GM21447 (cell line): ENCODE data around the gene ALMS1.
"Not testable (repeated sequence)": the region's sequence is repeated elsewhere in the genome, so short reads cannot be mapped to it uniquely, and the experiment has no call there.

Source experiments
- ATAC-seq: cut with Tn5 transposase; IDR thresholded peaks from one replicate; pipeline ENCODE4 v1.9.1; 2021; ENCODE audit not compliant: unreplicated experiment

Gene ALMS1

DNA sequence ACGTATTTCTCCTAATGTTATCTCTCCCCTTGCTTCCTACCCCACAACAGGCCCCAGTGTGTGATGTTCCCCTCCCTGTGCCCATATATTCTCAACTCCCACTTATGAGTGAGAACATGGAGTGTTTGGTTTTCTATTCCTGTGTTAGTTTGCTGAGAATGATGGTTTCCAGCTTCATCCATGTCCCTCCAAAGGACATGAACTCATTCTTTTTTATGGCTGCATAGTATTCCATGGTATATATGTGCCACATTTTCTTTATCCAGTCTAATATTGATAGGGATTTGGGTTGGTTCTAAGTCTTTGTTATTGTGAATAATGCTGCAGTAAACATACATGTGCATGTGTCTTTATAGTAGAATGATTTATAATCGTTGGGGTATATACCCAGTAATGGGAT is 119.2 kb downstream of the ALMS1 start:
- not testable (repeated sequence) for ATAC-seq

DNA sequence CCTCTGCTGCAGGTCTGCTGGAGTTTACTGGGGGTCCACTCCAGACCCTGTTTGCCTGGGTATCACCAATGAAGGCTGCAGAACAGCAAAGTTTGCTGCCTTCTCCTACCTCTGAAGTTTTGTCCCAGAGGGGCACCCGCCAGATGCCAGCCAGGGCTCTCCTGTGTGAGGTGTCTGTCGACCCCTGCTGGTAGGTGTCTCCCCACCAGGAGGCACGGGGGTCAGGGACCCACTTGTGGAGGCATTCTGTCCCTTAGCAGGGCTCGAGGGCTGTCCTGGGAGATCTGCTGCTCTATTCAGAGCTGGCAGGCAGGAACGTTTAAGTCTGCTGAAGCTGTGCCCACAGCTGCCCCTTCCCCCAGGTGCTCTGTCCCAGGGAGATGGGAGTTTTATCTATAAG is 124.8 kb downstream of the ALMS1 start:
- not testable (repeated sequence) for ATAC-seq

DNA sequence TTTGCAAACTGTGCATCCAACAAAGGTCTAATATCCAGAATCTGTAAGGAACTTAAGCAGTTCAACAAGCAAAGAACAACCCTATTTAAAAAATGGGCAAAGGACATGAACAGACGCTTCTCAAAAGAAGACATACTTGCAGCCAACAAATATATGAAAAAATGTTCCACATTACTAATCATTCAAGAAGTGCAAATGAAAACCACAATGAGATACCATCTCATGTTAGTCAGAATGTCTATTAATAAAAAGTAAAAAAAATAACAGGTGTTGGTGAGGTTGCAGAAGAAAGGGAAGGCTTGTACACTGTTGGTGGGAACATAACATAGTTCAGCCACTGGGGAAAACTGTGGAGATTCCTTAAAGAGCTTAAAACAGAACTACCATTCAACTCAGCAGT is 130.4 kb downstream of the ALMS1 start:
- no peak for ATAC-seq

DNA sequence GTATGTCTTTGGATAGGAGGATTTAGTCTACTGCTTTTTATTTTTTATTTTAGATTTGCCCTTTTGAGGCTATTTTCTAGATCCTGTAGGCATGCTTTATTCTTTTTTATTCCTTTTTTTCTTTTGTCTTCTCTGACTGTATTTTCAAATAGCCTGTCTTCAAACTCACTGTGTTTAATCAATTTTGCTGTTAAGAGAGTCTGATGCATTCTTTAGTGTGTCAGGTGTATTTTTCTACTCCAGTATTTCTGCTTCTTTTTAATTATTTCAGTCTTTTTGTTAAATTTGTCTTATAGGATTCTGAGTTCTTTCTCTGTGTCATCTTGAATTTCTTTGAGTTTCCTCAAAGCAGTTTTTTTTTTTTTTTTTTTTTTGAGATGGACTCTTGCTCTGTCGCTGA is 143.1 kb downstream of the ALMS1 start:
- no peak for ATAC-seq

DNA sequence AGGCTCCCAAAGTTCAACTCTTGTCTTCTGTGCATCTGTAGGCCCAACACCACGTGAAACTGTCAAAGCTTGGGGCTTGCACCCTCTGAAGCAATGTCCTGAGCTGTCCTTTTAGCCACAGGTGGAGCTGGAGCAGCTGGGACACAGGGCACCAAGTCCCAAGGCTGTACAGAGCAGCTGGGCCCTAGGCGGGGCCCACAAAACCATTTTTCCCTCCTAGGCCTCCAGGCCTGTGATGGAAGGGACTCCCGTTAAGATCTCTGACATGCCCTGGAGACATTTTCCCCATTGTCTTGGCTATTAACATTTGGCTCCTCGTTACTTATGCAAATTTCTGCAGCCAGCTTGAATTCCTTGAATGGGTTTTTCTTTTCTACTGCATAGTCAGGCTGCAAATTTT is 145.1 kb downstream of the ALMS1 start:
- not testable (repeated sequence) for ATAC-seq

DNA sequence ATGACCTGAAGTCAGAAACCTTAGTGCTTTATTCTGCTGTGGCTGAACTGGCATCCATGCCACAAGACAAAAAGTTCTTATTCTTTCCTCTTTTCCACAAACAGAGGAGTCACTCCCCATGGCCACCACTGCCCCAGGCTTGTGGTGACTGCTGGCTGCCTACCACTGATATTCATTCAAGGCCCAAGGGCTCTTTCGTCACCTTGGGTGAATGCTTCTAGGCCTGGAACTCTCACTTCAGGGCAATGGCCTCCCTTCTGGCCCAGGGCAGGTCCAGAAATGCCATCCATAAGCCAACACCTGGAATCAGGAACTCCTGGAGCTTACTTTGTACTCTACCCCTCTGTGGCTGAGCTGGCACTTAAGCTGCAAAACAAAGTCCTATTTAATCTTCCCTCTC is 146.7 kb downstream of the ALMS1 start:
- ATAC-seq = no peak

DNA sequence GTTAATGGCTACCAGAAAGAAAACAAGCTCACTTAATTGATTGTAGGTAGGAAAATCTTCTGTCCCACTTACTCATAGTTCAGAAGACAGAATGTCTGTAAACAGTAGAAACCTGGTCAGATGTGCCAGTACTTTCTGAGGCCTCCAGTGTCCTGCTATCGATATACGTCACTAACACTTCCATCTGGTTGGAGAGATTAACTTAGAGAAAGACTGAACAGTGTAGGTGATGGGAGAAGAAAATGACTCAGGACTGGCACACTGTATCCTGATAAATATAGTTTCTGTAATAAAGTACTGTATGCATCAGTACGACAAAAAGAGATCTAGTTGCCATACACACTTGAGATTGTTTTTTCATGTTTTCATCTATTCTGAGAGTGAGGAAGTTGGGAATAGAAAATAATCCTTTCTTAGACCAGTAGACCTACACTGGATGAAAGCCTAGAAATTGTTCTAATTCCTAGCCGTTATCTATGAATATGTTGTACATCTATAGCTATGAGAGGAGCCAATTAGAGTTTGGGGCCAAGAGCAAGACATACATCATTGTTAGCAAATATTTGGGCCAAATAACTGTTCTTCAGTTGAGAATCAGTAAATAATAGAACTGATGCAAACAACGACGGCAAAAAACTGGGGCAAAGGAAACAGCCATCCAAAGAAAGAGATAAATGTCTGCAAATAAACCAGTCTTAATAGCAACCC is 150.7 kb downstream of the ALMS1 start:
- ATAC-seq = no peak

DNA sequence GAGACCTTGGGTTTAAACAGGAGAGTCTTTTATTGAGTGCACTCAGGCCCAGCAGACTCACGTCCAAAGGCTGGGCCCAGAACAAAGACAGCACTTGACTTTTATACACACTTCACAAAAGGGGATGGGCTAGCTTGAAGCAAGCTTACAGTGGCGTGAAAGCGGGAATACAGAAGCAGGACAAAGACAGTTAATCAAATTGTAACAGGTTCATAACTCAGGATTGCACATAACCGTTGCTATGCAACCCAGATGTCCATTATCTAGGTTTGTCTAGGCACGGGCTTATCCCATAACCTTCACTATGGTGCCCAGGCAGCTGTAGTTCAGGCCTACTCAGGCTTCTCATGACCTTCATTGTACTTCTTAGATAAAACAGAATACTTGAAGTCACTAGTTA is 175.2 kb downstream of the ALMS1 start:
- ATAC-seq = not testable (repeated sequence)

DNA sequence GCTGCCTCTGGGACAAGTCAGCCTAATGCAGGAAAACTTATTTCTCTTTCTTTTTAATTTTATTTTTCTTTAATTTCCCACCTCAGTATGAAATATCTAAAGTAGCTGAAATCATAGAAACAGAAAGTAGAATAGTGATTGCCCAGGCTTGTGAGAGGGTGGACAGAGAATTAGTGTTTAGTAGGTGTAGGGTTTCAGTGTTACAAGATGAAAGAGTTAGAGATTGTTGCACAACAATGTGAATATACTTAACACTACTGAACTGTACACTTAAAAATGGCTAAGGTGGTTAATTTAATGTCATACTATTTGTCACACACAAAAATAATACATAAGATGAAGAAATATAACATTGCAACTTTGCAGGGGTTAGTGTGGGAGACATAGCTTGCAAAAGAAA is 175.8 kb downstream of the ALMS1 start:
- ATAC-seq = no peak

DNA sequence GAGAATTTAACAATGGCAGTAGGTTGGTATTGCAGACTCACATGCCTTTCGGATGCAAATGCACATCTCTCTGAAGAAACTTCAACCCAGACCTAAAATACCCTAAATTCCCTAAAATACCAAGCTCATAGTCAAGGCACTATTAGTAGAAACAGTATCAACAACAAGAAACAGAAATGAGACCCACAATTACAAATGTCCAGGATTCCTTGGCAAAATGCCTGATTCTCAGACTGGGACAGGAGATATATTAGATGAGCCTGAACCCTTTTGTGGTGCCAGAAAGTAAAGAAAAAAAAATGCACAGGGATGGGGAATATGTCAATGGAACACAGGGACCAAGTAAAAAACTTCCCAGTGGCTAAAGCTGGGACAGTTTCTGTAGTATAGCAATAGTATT is 179.3 kb downstream of the ALMS1 start:
- no peak for ATAC-seq

DNA sequence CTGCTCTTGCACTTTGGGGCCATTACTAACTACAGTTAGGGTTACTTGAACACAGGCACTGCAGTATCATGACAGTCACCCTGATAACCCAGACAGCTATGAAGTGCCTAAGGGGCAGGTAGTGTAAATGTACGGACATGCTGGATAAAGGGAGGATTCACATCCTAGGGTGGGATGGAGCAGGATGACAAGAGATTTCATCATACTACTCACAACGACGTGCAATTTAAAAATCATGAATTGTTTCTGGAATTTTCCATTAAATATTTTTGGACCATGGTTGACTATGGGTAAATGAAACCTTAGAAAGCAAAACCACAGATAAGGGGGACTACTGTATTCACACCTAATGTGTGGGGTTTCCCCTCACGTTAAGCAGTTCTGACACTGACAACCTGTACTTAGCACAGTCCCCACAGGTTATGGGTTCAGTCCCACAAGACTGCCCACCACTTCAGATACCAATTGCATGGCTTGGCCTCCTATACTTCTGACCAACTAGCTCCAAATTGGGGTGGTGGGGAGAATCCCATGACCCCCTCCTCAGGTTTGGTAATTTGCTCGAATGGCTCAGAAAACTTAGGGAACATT is 180.7 kb downstream of the ALMS1 start:
- no peak for ATAC-seq

DNA sequence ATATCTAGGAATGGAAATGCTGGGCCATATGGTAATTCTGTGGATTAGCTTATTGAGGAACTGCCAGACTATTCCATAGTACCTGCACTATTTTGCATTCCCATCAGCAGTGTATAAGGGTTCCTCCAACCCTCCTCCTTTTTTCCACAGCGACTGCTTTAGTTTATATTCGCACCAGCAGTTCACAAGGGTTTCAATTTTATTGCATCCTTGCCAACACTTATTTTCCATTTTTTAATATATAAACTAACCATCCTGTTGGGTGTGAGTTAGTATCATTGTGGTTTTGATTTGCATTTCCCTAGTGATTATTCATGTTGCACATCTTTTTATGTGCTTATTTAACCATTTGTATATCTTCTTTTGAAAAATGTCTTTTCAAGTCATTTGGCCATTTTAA is 189.6 kb downstream of the ALMS1 start:
- no peak for ATAC-seq

DNA sequence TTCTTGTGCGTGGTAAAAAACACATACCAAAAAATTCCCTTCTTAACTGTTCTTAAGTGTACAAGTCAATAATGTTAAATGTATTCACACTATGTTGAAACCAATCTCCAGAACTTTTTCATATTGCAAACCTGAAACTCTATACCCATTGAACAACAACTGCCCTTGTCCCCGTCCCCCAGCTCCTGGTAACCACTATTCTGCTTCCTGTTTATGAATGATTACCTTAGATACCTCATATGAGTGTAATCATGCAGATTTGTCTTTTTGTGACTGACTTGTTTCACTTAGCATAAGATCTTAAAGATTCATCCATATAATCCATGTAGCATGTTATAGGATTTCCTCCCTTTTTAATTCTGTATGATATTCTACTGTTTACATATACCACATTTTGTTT is 196.7 kb downstream of the ALMS1 start:
- no peak for ATAC-seq

DNA sequence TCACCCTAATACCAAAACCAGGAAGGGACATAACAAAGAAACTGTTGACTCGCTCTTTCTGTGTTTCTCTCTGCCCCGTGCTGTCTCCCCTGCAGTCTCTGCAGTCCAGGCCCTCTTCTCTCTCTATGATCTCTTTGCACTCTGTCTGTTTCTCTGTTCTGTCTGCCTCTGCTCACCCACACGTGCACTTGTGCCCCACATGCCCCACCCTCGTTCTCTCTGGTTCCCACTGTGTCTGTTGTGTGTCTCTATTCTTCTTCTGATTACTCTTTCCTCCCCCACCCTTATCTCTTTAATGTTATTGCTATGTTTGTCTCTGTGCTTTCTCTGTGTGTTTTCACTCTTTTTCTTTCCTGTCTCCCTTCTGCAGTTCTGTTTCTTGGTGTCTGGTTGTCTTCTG is 202.5 kb downstream of the ALMS1 start:
- no peak for ATAC-seq

DNA sequence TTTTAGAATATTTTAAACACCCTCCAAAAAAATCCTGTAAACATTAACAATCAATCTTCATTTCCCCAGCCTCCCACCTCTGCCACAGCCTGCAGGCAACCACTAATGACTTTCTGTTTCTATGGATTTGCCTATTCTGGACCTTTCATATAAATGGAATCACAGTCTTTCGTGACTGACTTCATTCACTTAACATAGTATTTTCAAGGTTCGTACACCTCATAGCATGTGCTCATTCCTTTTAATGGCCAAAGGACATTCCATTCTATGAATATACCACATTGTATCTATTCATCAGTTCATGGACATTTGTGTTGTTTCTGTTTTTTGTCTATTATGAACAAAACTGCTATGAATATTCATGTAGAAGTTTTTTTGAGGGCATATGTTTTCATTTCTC is 208.0 kb downstream of the ALMS1 start:
- no peak for ATAC-seq

DNA sequence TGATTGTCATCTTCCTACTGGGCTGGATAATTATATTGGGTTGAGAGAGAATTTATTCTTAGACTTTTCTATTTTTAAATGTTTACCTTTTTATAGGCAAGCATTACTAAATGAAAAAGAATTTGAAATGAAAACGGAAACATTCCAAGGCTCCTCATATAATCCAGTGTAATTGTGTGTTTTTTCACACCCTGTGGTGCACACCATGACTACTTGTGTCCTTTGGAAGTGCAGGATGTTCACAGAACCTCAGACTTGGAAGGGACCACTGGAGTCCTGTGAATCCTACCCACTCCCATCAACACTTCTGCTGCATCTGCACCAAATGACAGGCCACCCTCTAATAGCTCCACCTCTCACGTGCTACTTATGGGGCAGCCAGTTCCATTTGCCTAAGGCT is 208.6 kb downstream of the ALMS1 start:
- ATAC-seq = no peak

DNA sequence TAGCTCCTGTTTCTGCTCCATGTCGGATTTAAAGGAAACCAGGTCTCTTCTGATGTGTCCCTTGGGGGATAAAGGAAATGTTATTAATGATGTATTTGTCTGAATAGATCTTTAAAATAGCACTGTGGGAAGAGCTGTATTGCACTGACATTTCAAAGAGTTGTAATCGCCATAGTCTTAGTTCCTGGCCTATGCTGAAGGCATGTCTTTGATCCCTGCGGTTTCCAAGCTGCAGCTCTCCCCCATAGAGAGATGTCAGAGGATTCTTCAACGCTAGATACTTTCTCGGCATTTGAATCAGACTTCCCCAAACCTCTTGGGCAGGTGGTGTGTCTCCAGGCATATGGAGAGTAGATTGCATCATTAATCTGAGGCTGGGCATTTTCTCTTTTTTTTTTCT is 216.1 kb downstream of the ALMS1 start:
- ATAC-seq = no peak

DNA sequence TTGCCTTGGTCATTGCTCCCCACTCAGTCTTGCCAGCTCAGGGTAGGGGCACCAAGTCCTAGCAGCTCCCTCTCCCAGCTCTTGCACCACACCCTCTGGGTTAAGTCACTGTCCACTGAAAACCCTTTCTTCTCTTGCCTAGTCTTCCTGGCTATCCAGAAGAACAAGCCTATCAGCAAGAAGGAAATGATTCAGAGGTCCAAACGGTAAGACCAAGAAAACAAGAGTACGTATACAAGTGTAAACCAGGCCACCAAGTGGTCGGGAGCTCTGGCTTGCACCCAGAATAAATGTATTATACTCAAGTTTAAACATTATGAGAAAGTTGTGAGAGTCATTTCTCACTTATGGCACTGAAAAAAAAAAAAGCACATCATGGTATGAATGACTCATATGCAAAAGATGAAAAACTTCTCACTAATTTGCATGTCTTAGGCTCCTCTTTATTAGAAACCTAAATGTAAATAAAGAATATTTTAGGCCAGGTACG is 217.5 kb downstream of the ALMS1 start:
- ATAC-seq = peak; percentile 82

DNA sequence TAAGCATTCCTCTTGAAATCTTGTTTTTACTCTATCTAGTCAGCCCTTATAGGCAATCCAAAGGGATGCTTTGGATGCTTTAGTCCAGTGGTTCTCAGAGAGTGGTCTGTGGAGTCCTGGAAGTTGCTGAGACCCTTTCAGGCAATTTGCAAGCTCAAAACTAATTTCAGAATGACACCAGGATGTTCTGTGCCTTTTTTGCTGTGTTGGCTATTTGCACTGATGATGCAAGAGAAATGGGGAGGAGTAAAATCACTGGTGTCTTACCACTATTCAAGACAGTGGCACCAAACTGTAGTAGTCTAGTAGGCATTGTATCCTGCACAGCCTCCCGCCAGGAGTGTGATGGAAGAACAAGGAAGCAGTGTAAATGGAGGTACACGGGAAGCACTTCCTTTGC is 219.0 kb downstream of the ALMS1 start:
- not testable (repeated sequence) for ATAC-seq

DNA sequence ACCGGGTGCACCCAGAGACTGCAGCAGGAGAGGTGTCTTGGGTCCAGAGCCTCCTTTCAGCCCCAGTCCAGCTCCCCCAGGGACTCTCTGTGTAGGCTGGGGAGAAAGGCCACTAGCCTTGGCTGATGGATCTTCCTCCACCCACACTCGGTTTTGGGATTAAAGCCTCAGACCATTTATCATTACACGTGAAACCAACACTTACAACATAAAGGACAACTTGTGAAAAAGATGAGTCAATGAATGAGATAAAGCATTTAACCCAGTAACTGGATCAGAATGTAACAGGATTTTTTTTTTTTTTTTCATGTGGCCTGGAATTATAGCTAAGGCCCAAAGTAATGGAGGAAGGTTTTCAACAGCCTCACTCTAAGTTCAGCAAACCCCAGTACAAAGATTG is 224.5 kb downstream of the ALMS1 start:
- ATAC-seq = no peak

DNA sequence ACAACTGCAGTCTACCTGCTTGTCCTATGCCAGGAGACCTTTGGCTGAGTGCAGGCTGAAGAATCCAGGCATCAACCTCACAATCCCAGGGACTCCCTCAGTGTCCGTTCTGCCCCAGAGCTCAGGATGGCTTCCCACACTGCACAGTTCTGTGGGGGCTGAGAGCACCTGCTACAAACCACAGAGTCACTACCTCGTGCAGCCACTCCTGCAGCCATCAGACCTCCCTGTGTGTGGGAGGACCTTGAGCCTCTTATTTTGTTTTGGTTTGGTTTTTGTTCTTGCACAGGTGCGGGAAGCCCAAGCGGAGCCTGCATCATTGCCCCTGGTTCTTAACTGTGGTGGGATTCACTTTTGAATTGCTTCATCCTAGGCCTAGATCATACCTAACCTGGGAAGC is 225.6 kb downstream of the ALMS1 start:
- ATAC-seq = no peak

DNA sequence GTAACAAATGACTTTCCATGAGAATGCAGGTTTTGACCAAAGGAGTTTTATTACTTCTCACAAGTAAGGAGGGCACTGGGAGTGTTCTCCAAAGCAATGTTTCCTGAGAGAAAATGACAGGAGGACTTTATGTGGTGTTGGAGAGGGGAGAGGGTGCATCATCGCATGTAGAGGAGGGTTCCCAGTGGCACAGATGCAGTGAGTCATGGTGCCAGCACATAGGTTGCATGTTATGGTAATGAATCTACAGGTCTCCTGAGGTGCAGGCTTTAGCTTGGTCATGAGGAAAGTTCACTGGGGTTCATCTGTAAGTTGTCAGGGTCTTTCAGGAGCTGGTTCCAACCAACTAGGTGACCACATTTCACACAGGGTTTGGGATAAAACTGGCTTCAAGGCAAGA is 226.2 kb downstream of the ALMS1 start:
- no peak for ATAC-seq

DNA sequence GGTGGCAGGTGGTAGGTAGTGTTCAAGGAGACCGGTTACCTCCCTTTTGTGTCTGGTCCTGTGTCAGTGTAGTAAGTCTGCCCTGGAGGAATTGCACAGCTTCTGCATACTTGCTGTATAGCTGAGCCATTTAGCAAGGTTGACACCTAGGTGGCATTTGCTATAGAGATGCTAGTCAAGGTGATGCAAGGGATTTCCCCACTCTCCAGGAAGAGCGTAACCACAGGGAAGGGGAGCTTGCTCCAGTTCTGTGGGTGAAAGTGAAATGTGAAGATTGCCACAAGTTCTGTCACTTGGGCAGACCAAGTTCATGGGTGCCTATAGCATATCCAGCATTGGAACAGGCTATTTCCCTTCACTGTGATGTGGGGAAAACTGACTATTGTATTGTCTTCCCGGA is 228.5 kb downstream of the ALMS1 start:
- no peak for ATAC-seq
